HG03066 (cell line): ENCODE results near the gene TCP1.
"Not testable (repeated sequence)": the region's sequence is repeated elsewhere in the genome, so short reads cannot be mapped to it uniquely, and the experiment has no call there.

Source experiments
- ATAC-seq: cut with Tn5 transposase; IDR thresholded peaks from one replicate; pipeline ENCODE4 v1.9.1; 2021; ENCODE audit warnings: low read depth; ENCODE audit not compliant: unreplicated experiment

TCP1 gene

GRCh38 chr6:159817951-159818739 lies 28.7 kb upstream of the TCP1 start:
- ATAC-seq = no peak

GRCh38 chr6:159816775-159817174 lies 27.4 kb upstream of the TCP1 start:
- ATAC-seq = not testable (repeated sequence)

GRCh38 chr6:159815410-159815809 lies 26.0 kb upstream of the TCP1 start:
- ATAC-seq = no peak

GRCh38 chr6:159813781-159814180 lies 24.4 kb upstream of the TCP1 start:
- ATAC-seq = no peak

- ATAC-seq = peak; percentile 75
Measured at GRCh38 chr6:159809149-159809548, 19.7 kb upstream of the TCP1 start.

- no peak for ATAC-seq
Measured at GRCh38 chr6:159808647-159809046, 19.2 kb upstream of the TCP1 start.

GRCh38 chr6:159807150-159807858 lies 17.9 kb upstream of the TCP1 start:
- no peak for ATAC-seq

- no peak for ATAC-seq
Measured at GRCh38 chr6:159806021-159806458, 16.6 kb upstream of the TCP1 start.

- ATAC-seq = no peak
Measured at GRCh38 chr6:159805440-159806020, 16.1 kb upstream of the TCP1 start.

- no peak for ATAC-seq
Measured at GRCh38 chr6:159804504-159804903, 15.1 kb upstream of the TCP1 start.

GRCh38 chr6:159801935-159802334 lies 12.5 kb upstream of the TCP1 start:
- ATAC-seq = no peak

- ATAC-seq = no peak
Measured at GRCh38 chr6:159800141-159800865, 10.9 kb upstream of the TCP1 start, which contains the start of gene PNLDC1. PNLDC1 (plus strand) TSS chr6:159800276; CDS start chr6:159800308, 32 bp downstream.

- no peak for ATAC-seq
Measured at GRCh38 chr6:159797554-159797953, 8.2 kb upstream of the TCP1 start.

- ATAC-seq = not testable (repeated sequence)
Measured at GRCh38 chr6:159794976-159795375, 5.6 kb upstream of the TCP1 start.

GRCh38 chr6:159790956-159791598 lies 1.7 kb upstream of the TCP1 start:
- no peak for ATAC-seq

- ATAC-seq = peak; percentile 83
Measured at GRCh38 chr6:159790149-159790955, 950 bp upstream of the TCP1 start, which contains the start of gene MRPL18. MRPL18 (plus strand) TSS chr6:159790467; CDS start chr6:159790588, 121 bp downstream.

- no peak for ATAC-seq
Measured at GRCh38 chr6:159788753-159789376, 537 bp downstream of the TCP1 start.

- ATAC-seq = no peak
Measured at GRCh38 chr6:159788276-159788675, 1.1 kb downstream of the TCP1 start.

- no peak for ATAC-seq
Measured at GRCh38 chr6:159778542-159779103, 10.8 kb downstream of the TCP1 start.
